BE2C (cell line): ENCODE data around the gene LRBA.

ENCODE experiments used
- DNase-seq: peaks from one replicate; pipeline ENCODE4 v3.0.0-alpha.2; 2020
- H3K27me3 ChIP-seq: fragments of 250-450 bp; sonication (Bioruptor Pico); 2 replicates; pipeline ENCODE4 v1.5.1; 2020; ENCODE audit warnings: mild to moderate bottlenecking
- H3K36me3 ChIP-seq: fragments of 250-450 bp; sonication (Bioruptor Pico); 2 replicates; pipeline ENCODE4 v1.5.1; 2020; ENCODE audit warnings: mild to moderate bottlenecking
- H3K4me1 ChIP-seq: fragments of 250-450 bp; sonication (Bioruptor Pico); 2 replicates; pipeline ENCODE4 v1.5.1; 2020
- H3K4me3 ChIP-seq: 2 replicates; pipeline ENCODE4 v1.5.1; 2011; ENCODE audit warnings: low read depth, low read length
- H3K9me3 ChIP-seq: fragments of 250-450 bp; sonication (Bioruptor Pico); 2 replicates; pipeline ENCODE4 v1.5.1; 2020
- TF ChIP-seq, protein P1 (sequence below): IDR thresholded peaks from 2 replicates; pipeline ENCODE4 v1.5.1; 2012; ENCODE audit warnings: mild to moderate bottlenecking, low read depth, low read length

The LRBA gene

DNA sequence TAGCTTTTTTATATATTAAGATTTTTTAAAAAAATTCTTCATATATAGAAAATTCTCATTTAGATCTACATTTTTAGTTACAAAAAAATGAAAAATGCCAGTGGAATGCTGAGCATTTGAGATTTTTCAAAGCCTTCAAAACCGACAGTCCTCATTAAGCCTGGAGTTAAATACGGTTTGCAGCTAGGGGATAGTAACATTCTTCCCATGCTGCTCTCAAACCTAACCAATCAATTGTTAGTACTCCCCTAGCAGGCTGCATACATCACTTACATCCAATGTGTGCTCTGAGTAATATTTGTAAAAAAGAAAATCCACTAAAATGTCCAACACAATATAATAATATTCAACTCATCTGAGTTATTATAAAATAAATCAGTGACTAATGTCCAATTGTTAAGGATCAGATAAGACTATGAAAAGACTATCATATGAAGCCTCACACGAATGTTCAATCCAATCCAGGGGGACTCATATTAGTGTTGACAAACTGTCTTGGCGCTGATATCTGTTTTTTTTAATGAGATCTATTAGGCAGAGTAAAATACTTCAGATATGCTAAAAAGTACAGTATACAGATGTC is 660.8 kb downstream of the LRBA start:
- H3K4me3 ChIP-seq, result no peak overlapping the region
- peaks cover 11% of the 10 kb centered on the region for H3K36me3 ChIP-seq
- TF ChIP-seq, protein P1, sequence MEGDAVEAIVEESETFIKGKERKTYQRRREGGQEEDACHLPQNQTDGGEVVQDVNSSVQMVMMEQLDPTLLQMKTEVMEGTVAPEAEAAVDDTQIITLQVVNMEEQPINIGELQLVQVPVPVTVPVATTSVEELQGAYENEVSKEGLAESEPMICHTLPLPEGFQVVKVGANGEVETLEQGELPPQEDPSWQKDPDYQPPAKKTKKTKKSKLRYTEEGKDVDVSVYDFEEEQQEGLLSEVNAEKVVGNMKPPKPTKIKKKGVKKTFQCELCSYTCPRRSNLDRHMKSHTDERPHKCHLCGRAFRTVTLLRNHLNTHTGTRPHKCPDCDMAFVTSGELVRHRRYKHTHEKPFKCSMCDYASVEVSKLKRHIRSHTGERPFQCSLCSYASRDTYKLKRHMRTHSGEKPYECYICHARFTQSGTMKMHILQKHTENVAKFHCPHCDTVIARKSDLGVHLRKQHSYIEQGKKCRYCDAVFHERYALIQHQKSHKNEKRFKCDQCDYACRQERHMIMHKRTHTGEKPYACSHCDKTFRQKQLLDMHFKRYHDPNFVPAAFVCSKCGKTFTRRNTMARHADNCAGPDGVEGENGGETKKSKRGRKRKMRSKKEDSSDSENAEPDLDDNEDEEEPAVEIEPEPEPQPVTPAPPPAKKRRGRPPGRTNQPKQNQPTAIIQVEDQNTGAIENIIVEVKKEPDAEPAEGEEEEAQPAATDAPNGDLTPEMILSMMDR, result no peak; the same call in 1 of the 2 replicates
- H3K27me3 ChIP-seq, result no peaks in the 10 kb centered on the region
- DNase-seq, result no peak
- peaks cover 50% of the 10 kb centered on the region for H3K4me1 ChIP-seq
- H3K9me3 ChIP-seq, result no peaks in the 10 kb centered on the region

DNA sequence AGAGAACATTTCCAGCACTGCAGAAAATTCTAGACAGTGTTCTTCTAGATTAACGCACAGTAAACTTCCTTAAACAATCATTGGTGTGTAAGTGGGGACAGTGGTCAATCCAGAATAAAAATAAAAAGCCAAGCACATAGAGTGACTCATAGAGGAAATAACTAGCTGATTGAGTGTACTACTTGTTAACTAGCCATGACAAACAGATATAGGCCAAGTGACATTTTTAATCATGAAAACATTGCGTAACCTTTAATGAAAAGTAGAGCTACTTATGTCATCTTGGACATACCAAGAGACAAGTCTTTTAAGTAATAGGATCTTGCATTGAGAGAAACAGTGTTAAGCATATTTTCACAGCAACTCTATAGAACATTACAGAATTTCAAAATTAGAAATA is 667.0 kb downstream of the LRBA start:
- H3K36me3 ChIP-seq, result peaks cover 25% of the 10 kb centered on the region
- no peak for DNase-seq
- H3K27me3 ChIP-seq, result no peaks in the 10 kb centered on the region
- H3K4me1 ChIP-seq, result peaks cover 15% of the 10 kb centered on the region
- no peak overlapping the region for H3K4me3 ChIP-seq
- TF ChIP-seq, protein P1, result no peak
- H3K9me3 ChIP-seq, result no peaks in the 10 kb centered on the region

DNA sequence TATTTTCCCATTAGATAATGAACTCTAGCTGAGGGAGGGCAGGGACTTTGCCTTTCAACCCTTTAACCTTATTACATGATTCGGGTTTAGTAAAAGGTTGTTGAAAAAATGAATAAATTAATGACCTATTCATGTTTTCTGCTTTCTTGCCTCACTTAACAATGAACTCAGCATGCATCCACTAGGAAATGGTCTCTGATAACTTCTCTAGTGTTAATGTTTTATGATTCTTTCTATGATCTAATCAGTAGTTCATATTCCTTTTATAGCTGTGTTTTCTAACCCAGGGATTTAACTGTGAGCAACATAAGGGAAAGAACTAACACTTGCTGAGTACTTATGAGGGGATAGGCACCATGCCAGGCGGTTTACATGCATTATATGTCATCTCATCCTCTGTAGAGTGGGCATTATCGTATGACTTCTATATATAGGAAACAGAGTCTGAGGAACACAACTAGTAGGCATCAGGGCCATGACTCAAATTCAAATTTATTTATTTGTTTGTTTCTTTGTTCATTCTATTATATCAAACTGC is 669.8 kb downstream of the LRBA start:
- Histone ChIP-seq H3K36me3 (peaks cover 35% of the 10 kb centered on the region), H3K4me1 (peaks cover 8% of the 10 kb centered on the region), H3K4me3 (no peak overlapping the region), H3K9me3 (no peaks in the 10 kb centered on the region), H3K27me3 (no peaks in the 10 kb centered on the region)
- TF ChIP-seq, protein P1, result no peak
- DNase-seq, result no peak

DNA sequence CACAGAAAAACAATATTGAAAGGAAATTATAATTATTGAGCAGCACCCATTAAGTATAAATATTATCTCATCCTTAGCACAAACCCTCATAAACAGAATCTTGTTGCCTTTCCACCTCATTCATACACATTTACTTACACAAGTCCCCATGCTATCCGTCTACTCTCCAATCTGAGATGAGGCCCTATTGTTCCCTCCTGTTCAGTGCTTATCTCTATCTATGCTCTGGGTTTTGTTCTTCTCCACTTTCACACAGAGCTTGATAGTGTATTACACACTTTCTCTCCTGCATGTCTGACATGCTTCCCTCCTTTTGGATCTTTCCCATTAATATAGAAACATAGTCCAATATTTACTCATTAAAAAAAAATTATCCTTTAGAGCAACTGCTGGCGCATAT is 671.3 kb downstream of the LRBA start:
- Histone ChIP-seq H3K4me1 (peaks cover 10% of the 10 kb centered on the region), H3K27me3 (no peaks in the 10 kb centered on the region), H3K4me3 (no peak overlapping the region), H3K36me3 (peaks cover 27% of the 10 kb centered on the region), H3K9me3 (no peaks in the 10 kb centered on the region)
- TF ChIP-seq, protein P1, result no peak
- DNase-seq, result no peak

DNA sequence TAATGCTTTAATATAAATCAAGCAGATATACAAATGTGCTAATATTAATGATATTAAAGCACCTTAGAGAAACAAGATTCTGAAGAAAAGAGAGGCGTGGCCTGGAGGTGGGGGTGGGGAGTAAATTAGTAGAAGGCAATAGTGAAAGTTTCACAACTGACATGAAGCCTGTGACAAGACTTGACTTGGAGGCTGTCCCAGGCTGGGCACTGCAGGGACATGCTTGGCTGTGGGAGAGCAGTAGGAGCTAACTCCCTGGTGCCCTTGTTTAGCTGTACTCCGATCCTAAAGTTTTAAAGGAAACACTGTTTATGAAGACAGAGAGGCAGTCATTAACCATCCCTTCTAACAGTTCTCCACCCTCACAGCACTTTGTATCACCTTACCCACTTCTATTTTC is 672.1 kb downstream of the LRBA start:
- no peaks in the 10 kb centered on the region for H3K27me3 ChIP-seq

DNA sequence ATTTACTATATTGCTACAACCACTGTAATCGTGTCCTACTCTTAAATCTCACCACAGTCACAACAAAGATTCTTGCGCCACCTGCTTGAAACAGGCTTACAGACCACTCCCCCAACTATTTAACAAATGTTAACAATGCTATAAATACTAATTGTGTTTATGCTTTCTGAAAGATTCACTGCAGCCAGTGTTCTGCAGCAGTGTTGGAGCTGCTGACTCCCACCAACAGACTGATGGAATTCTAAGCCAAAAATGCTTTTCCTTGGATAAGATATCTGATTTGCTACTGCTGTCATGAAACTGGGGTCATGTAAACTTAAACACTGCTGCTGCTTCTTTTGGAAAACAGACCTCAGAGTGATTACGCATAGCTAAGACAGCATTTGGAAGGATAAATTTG is 677.4 kb downstream of the LRBA start:
- Histone ChIP-seq H3K9me3 (no peaks in the 10 kb centered on the region), H3K27me3 (no peaks in the 10 kb centered on the region), H3K36me3 (peaks cover 22% of the 10 kb centered on the region), H3K4me3 (no peak overlapping the region), H3K4me1 (peaks cover 27% of the 10 kb centered on the region)
- no peak for DNase-seq
- TF ChIP-seq, protein P1, result no peak

More for the DNA sequence above, 672.1 kb downstream of the LRBA start:
- TF ChIP-seq, protein P1, result no peak
- Histone ChIP-seq H3K4me1 (peaks cover 18% of the 10 kb centered on the region), H3K4me3 (no peak overlapping the region), H3K36me3 (peaks cover 25% of the 10 kb centered on the region), H3K9me3 (no peaks in the 10 kb centered on the region)
- DNase-seq, result no peak
